Epithelial cell of esophagus (primary cell): ENCODE results near the gene C3.
"Not testable (repeated sequence)": the region's sequence is repeated elsewhere in the genome, so short reads cannot be mapped to it uniquely, and the experiment has no call there.

Experiments used
- DNase-seq: peaks from one replicate; pipeline ENCODE4 v3.0.0; 2010; ENCODE audit warnings: low read depth
- H3K4me3 ChIP-seq: 2 replicates; pipeline ENCODE4 v1.5.1; 2011; ENCODE audit warnings: mild to moderate bottlenecking, low read length, control low read depth
- TF ChIP-seq, protein P1 (sequence below): IDR thresholded peaks from 2 replicates; pipeline ENCODE4 v1.5.1; 2011; ENCODE audit warnings: low read depth, mild to moderate bottlenecking, low read length, control low read depth, inconsistent platforms; ENCODE audit not compliant: insufficient read depth; ENCODE audit errors: missing control alignments

The C3 gene

DNA sequence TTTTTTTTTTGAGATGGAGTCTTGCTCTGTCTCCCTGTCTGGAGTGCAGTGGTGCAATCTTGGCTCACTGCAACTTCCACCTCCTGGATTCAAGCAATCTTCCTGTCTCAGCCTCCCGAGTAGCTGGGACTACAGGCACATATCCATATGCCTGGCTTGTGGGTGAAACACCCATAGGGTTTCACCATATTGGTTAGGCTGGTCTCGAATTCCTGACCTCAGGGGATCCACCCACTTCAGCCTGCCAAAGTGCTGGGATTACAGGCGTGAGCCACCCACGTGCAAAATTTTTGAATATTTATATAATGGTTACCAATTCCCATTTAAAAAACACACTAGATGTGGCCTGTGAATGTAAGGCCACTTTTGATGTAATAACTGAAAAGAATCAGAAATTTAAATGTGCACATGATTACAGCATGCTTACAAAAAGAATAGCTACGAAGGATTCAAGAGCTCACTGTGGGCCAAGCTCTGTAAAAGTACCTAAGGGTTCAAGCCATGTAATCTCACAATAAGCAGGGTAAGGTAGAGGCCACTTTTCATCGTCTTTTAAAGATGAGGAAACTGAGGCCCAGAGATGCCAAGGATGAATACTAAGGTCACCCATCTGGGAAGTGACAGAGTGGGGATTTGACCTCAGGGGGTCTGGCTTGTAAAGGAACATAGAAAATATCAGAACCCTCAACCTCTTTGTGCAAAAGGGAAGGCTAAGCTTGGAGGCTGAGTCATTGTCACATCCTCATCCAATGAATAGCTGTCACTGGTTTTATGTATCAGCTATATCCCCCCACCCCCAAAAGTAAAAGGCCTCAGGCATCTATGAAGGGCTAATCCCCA, 68.3 kb downstream of the C3 start:
- no peak overlapping the region for H3K4me3 ChIP-seq
- DNase-seq, result no peak
- TF ChIP-seq, protein P1, sequence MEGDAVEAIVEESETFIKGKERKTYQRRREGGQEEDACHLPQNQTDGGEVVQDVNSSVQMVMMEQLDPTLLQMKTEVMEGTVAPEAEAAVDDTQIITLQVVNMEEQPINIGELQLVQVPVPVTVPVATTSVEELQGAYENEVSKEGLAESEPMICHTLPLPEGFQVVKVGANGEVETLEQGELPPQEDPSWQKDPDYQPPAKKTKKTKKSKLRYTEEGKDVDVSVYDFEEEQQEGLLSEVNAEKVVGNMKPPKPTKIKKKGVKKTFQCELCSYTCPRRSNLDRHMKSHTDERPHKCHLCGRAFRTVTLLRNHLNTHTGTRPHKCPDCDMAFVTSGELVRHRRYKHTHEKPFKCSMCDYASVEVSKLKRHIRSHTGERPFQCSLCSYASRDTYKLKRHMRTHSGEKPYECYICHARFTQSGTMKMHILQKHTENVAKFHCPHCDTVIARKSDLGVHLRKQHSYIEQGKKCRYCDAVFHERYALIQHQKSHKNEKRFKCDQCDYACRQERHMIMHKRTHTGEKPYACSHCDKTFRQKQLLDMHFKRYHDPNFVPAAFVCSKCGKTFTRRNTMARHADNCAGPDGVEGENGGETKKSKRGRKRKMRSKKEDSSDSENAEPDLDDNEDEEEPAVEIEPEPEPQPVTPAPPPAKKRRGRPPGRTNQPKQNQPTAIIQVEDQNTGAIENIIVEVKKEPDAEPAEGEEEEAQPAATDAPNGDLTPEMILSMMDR, result no peak

DNA sequence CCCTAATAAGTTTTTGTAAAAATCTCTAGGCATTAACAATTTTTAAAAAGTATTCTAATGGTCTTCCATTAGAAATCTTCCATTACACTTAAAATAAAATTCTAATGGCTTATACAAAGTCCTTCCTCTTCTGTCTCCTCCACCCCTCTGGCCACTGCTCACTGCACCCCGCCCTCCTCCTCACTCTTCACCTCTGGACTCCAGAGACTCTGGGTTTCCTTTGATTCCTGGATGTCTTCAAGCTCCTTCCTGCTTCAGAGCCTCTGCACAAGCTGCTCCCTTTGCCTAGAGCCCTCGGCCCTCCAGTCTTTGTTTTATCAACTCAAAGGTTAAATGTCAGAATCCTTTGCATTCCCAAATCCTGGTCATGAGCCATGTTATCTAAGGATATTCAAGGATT, 71.3 kb downstream of the C3 start:
- DNase-seq, result no peak
- H3K4me3 ChIP-seq, result no peak overlapping the region
- TF ChIP-seq, protein P1, result no peak

DNA sequence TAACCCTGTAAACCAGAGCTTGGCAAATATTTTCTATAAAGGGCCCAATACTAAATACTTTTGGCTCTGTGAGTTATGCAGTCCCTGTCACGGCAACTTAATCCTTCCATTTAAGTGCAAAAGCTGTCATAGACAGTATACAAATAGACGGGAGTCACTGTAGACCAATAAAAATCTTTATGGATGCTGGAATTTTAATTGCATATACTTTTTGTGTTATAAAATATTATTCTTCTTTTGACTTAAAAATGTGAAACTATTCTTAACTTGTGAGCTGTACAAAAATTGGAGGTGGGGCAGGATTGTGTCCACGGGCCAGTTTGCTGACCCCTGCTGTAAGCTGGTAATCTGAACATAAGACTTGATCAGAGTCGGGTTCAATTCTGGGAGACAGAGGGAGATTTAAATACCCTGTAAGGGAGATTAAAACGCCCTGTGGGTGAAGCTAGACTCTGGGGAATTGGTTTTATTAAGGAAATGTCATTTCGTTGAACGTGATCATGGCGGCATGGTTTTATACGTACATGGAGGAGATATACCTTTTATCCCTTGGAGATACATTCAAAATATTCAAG, 72.2 kb downstream of the C3 start:
- TF ChIP-seq, protein P1, result no peak
- no peak overlapping the region for H3K4me3 ChIP-seq
- no peak for DNase-seq

DNA sequence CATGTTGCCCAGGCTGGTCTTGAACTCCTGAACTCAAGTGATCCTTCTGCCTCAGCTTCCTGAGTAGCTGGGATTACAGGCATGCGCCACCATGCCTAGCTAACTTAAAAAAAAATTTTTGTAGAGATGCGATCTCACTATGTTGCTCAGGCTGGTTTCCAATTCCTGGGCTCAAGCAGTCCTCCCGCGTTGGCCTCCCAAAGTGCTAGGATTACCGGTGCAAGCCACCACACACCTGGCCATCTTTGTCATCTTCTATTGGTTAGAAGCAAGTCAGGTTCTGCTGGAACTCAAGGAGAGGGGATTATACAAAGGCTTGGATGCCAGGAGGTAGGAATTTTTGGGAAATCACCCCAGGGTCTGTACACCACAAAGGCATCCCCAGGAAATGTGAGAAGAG, 75.7 kb downstream of the C3 start:
- no peak for DNase-seq
- TF ChIP-seq, protein P1, result no peak
- no peak overlapping the region for H3K4me3 ChIP-seq

DNA sequence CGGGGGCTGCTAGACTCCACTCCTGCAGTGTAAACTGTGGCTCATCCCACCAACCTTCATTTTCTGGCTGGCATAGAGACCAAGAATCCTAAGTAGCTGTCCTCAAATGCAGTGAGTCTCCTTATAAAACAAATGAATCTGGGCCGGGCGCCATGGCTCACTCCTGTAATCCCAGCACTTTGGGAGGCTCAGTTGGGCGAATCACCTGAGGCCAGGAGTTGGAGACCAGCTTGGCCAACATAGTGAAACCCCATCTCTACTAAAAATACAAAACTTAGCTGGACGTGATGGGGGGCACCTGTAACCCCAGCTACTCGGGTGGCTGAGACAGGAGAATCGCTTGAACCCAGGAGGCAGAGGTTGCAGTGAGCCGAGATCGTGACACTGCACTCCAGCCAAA, 80.1 kb downstream of the C3 start:
- DNase-seq, result not testable (repeated sequence)

DNA sequence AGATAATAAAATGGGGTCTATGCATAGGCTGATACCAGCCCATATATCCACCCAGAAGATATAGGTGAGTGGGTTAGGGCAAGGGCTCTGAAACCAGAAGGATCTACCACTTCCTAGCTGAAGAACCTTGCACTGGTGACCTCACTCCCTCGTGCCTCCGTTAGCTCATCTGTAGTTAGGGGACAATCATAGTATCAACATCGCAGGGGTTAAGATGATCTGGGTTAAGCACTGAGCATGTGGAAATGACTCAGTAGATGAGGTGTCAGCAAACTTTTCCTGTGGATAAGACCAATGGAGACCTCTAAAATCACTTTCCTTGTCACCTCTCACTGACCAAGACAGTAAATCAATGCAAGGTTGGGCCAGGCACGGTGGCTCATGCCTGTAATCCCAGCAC, 81.0 kb downstream of the C3 start:
- no peak overlapping the region for H3K4me3 ChIP-seq
- DNase-seq, result peak; percentile 11
- TF ChIP-seq, protein P1, result no peak

More for the DNA sequence above, 80.1 kb downstream of the C3 start:
- H3K4me3 ChIP-seq, result not testable (repeated sequence)

DNA sequence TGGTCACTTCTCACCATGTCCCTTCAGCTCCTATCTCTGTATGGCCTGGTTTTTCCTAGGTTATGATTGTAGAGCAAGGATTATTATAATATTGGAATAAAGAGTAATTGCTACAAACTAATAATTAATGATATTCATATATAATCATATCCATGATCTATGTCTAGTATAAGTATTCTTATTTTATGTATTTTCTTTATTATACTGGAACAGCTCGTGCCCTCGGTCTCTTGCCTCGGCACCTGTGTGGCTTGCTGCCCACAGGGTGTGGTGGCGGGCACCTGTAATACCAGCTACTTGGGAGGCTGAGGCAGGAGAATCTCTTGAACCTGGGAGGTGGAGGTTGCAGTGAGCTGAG, 87.0 kb downstream of the C3 start:
- DNase-seq, H3K4me3 ChIP-seq: not testable (repeated sequence)
